HepG2 (cell line): ENCODE results near the gene MIA2. TPM values are rescaled to one million over a fixed set of nuclear protein-coding genes. Genes with fewer than 3 reads are reported as not detected.
A peak's percentile ranks its signal among the peaks of the same experiment; 100 is the strongest.

Experiments
- ATAC-seq: fragments of 200-7000 bp; cut with Tn5 transposase; 3 replicates; pipeline ENCODE4 v1.9.1; 2020; ENCODE audit warnings: mild to moderate bottlenecking, moderate library complexity
- BruUV-seq: library from RNA; stranded (reverse); fragments of 400-500 nt; replicated peaks from 2 replicates; lab custom pipeline; 2021; lab: Mats Ljungman, UMichigan
- CTCF ChIA-PET: fragments of 300-600 bp; formaldehyde crosslinking; extraction: SDS; loops from one replicate; lab custom pipeline; 2021; ENCODE audit warnings: low total read pairs, inconsistent platforms, low intra/inter-chr PET ratio; lab: Yijun Ruan, JAX
- POLR2A ChIA-PET: fragments of 350-600 bp; sonication (Branson Sonifier 250); formaldehyde crosslinking; loops from one replicate; lab custom pipeline; 2020; ENCODE audit warnings: antibody characterized with exemption, inconsistent platforms; lab: Yijun Ruan, JAX
- DNase-seq: peaks from one replicate; pipeline ENCODE4 v3.0.0-alpha.2; 2015; ENCODE audit warnings: low spot score
- FAIRE-seq: peaks from 3 replicates; lab custom pipeline; 2011; peaks lifted over from hg19 to GRCh38; lab: Jason Lieb, UNC
- H2AFZ ChIP-seq: one replicate; pipeline ENCODE4 v1.6.1; 2011; ENCODE audit warnings: low read length, inconsistent platforms
- H3K27ac ChIP-seq: fragments of 300-600 bp; 3 replicates; pipeline ENCODE4 v1.8.0; 2011; ENCODE audit warnings: mixed run types, mild to moderate bottlenecking, mixed read lengths, low read length, inconsistent platforms; ENCODE audit not compliant: insufficient read depth; ENCODE audit errors: extremely low read length
- H3K27me3 ChIP-seq, 2 experiments: fragments of 200-600 bp in 1 of 2; 2 replicates in 1 of 2; 3 replicates in 1 of 2; pipeline versions ENCODE4 v1.6.0 to v1.8.0; 2011; ENCODE audit warnings: low read length in 2 of 2, mild to moderate bottlenecking in 2 of 2, moderate library complexity in 2 of 2, inconsistent platforms in 1 of 2; ENCODE audit not compliant: insufficient read depth in 2 of 2, control insufficient read depth in 1 of 2
- H3K36me3 ChIP-seq, 2 experiments: fragments of 200-600 bp in 1 of 2; replicated peaks in 1 of 2; 2 replicates in 1 of 2; 3 replicates in 1 of 2; pipeline versions ENCODE4 v1.5.1 to v1.8.0; 2011; ENCODE audit warnings: low read length in 2 of 2, inconsistent platforms in 1 of 2; ENCODE audit not compliant: insufficient read depth in 2 of 2, control insufficient read depth in 1 of 2
- H3K4me1 ChIP-seq: 2 replicates; pipeline ENCODE4 v1.5.1; 2012; ENCODE audit warnings: low read length, inconsistent platforms; ENCODE audit not compliant: insufficient read depth
- H3K4me2 ChIP-seq: 2 replicates; pipeline ENCODE4 v1.6.0; 2011; ENCODE audit warnings: low read depth, low read length, inconsistent platforms
- H3K4me3 ChIP-seq, 3 experiments: fragments of 200-600 bp in 1 of 3; sonication (generic), shearing (Covaris generic) in 1 of 3; replicated peaks in 1 of 3; 2 replicates each; pipeline ENCODE4 v1.5.1; 2011 to 2016; ENCODE audit warnings: low read length in 3 of 3, inconsistent platforms in 2 of 3, low read depth in 2 of 3, mild to moderate bottlenecking in 2 of 3, control low read depth in 1 of 3, mixed read lengths in 1 of 3; ENCODE audit not compliant: insufficient read depth in 1 of 3
- H3K79me2 ChIP-seq: one replicate; pipeline ENCODE4 v1.6.1; 2011; ENCODE audit warnings: low read length, inconsistent platforms; ENCODE audit not compliant: insufficient read depth
- H3K9ac ChIP-seq: 2 replicates; pipeline ENCODE4 v1.6.0; 2011; ENCODE audit warnings: mild to moderate bottlenecking, low read depth, low read length, inconsistent platforms; ENCODE audit not compliant: insufficient read depth
- H3K9me3 ChIP-seq: 2 replicates; pipeline ENCODE4 v1.5.1; 2012; ENCODE audit warnings: mild to moderate bottlenecking, low read length
- H4K20me1 ChIP-seq: 2 replicates; pipeline ENCODE4 v1.6.0; 2011; ENCODE audit warnings: inconsistent platforms, mild to moderate bottlenecking, low read length, moderate library complexity; ENCODE audit not compliant: insufficient read depth
- BRCA1 ChIP-seq: sonication (generic); formaldehyde crosslinking; IDR thresholded peaks from 2 replicates; pipeline ENCODE4 v1.4.0; 2020; ENCODE audit warnings: missing genetic modification reagents
- FOXM1 ChIP-seq: sonication (generic); formaldehyde crosslinking; IDR thresholded peaks from 2 replicates; pipeline ENCODE4 v1.5.0; 2020; ENCODE audit warnings: missing genetic modification reagents
- HDAC1 ChIP-seq: sonication (generic); formaldehyde crosslinking; IDR thresholded peaks from 2 replicates; pipeline ENCODE4 v1.5.1; 2020; ENCODE audit warnings: mild to moderate bottlenecking, missing genetic modification reagents
- HOXA3 ChIP-seq: sonication (generic); formaldehyde crosslinking; IDR thresholded peaks from 2 replicates; pipeline ENCODE4 v1.5.0; 2020; ENCODE audit warnings: missing genetic modification reagents
- KDM5A ChIP-seq: fragments of 200-600 bp; sonication (generic); IDR thresholded peaks from 2 replicates; pipeline ENCODE4 v1.7.0; 2018; ENCODE audit warnings: antibody characterized with exemption, mild to moderate bottlenecking, low read length, borderline replicate concordance
- LCORL ChIP-seq, 2 experiments: fragments of 450-650 bp in 1 of 2; sonication (generic) in 1 of 2; formaldehyde crosslinking in 1 of 2; IDR thresholded peaks; 2 replicates each; pipeline versions ENCODE4 v1.5.0 to v1.6.1; 2017 to 2020; ENCODE audit warnings: antibody characterized with exemption in 1 of 2, missing genetic modification reagents in 1 of 2
- MTA1 ChIP-seq: sonication (generic); formaldehyde crosslinking; IDR thresholded peaks from 2 replicates; pipeline ENCODE4 v1.4.0; 2020; ENCODE audit warnings: missing genetic modification reagents, mild to moderate bottlenecking, borderline replicate concordance
- RAD51 ChIP-seq: fragments of 450-650 bp; IDR thresholded peaks from 2 replicates; pipeline ENCODE4 v1.6.1; 2016; ENCODE audit warnings: borderline replicate concordance
- SRSF1 ChIP-seq: fragments of 200-400 bp; formaldehyde crosslinking; optimal IDR thresholded peaks from 2 replicates; pipeline ENCODE3; 2017; ENCODE audit warnings: mild to moderate bottlenecking, low read depth, low read length, moderate library complexity
- TEAD2 ChIP-seq: sonication (generic); formaldehyde crosslinking; IDR thresholded peaks from 2 replicates; pipeline ENCODE4 v1.9.0; 2021; ENCODE audit warnings: missing genetic modification reagents
- TEAD3 ChIP-seq: optimal IDR thresholded peaks from 2 replicates; pipeline ENCODE3; 2016; ENCODE audit warnings: borderline replicate concordance
- U2AF2 ChIP-seq: fragments of 200-400 bp; formaldehyde crosslinking; IDR thresholded peaks from 2 replicates; pipeline ENCODE4 v1.6.1; 2017; ENCODE audit warnings: low read depth, mild to moderate bottlenecking, low read length
- ZFP37 ChIP-seq: sonication (generic); formaldehyde crosslinking; IDR thresholded peaks from 2 replicates; pipeline ENCODE4 v1.4.0; 2020; ENCODE audit warnings: missing genetic modification reagents, borderline replicate concordance
- ZNF12 ChIP-seq: sonication (generic); formaldehyde crosslinking; IDR thresholded peaks from 2 replicates; pipeline ENCODE4 v1.5.0; 2020; ENCODE audit warnings: missing genetic modification reagents
- ZNF326 ChIP-seq: sonication (generic); formaldehyde crosslinking; IDR thresholded peaks from 2 replicates; pipeline ENCODE4 v1.4.0; 2020; ENCODE audit warnings: missing genetic modification reagents, borderline replicate concordance
- ZNF614 ChIP-seq: IDR thresholded peaks from 2 replicates; pipeline ENCODE4 v1.6.1; 2018; ENCODE audit warnings: missing biosample characterization, missing genetic modification reagents, inconsistent platforms, borderline replicate concordance
- WGBS: methylation state at CpG from one replicate; pipeline ENCODE4 v1.1.6; 2017; ENCODE audit warnings: low lambda C conversion rate; 5-methylcytosine and 5-hydroxymethylcytosine counted together
- in situ Hi-C: cut with HindIII; loops from 2 replicates; pipeline ENCODE4 v1.10.0; 2017; ENCODE audit warnings: low pct_unique_long_range_greater_than_20kb; ENCODE audit not compliant: extremely low pct_ligation_motif_present
- intact Hi-C: fragments of 100-400 bp; cut with micrococcal nuclease; formaldehyde crosslinking; loops from one replicate; pipeline ENCODE4 v1.10.0; 2022; ENCODE audit not compliant: unreplicated experiment
- polyA plus RNA-seq, 8 experiments: library from polyadenylated mRNA; depleted of rRNA in 3 of 8; stranded (reverse) in 7 of 8; unstranded in 1 of 8; fragments of >200 nt; fragmentation: Illumina TruSeq in 4 of 8; extraction: Trizol in 4 of 8; gene quantifications; 2 replicates each; pipeline versions ENCODE4 v1.2.1 to v1.2.3, GENCODE V29; 2011 to 2016; ENCODE audit warnings: low read depth in 4 of 8, missing spikeins in 1 of 8, mixed read lengths in 1 of 8; ENCODE audit not compliant: insufficient read depth in 1 of 8
- total RNA-seq, 5 experiments: library from RNA; depleted of rRNA; stranded (reverse); fragments of >200 nt; fragmentation: Illumina TruSeq; extraction: Trizol; gene quantifications; 2 replicates each; pipeline ENCODE4 v1.2.3, GENCODE V29; 2016; ENCODE audit warnings: low read depth in 1 of 5
- TF ChIP-seq, protein P1 (sequence below), 2 experiments: sonication (generic) in 1 of 2; formaldehyde crosslinking in 1 of 2; IDR thresholded peaks; 2 replicates each; pipeline versions ENCODE4 v1.6.1 to v1.9.0; 2014 to 2022; ENCODE audit warnings: antibody characterized with exemption in 1 of 2, borderline replicate concordance in 1 of 2, inconsistent platforms in 1 of 2, low read depth in 1 of 2, missing genetic modification reagents in 1 of 2

MIA2 gene
- total and polyA plus RNA-seq, 2 of the 13 experiments (the other 11 are each of a cell fraction or from before 2014, with no cell fraction given), result 134 to 158 TPM

DNA sequence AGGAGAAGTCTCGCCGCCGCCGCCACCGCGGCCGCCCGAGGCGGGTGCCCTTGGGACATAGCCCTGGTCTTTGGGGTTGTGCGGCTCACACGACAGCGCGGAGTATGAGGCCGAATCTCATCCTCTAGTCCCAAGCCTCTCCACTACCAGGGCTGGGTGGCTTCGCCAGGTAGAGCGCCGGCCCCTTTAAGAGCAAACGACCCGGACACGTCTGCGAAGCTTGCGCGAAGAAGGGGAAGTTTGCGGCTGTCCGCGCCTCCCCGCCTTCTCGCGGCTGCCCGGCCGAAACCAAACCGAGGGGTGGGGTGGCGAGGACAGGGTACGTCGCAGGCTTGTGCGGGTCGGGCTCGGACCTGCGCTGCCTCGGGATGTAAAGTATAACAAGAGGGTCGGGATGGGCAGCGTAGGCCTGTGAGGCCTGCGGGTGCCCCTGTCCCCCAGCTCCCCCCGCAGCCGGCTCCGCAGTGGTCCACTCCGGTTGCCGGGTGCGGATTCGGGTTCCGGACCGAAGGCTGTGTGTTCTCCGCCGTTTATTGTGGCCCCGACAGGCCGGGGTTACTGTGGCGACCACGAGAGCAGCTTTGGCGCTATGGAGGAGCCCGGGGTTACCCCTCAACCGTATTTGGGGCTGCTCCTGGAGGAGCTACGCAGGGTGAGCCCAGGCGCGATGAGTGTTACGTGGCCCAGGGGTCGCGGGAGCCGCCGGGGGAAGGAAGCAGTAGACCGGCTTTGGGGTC is 33.3 kb downstream of the MIA2 start (continued):
- TF ChIP-seq ZNF614 (CRISPR knock-in tag) (peak; percentile 32; the same call in 1 of the 2 replicates), BRCA1 (peak; percentile 45; the same call in 1 of the 2 replicates), RAD51 (no peak)

DNA sequence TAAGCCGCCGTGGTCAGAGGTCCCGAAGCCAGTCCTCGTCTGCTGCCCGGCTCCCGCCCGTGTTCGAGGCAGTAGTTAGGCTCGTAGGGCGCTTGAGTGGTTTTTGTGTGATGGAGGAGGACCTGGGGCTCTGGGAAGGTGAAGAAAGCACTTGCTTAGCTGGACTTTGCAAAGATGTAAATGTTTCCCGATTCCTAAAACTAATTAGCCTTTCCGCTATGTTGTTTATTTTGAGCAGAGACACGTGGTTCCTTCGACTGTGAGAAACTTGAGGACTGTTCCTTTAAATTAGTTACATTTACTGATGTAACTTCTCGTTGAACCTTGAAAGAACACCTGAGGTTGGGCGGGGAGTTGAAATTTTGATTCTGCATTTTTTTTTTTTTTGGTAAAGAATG is 33.9 kb downstream of the MIA2 start:
- no TSS peak for BruUV-seq
- ChIA-PET POLR2A (interaction anchor here (1.0 to 5.7 kb wide), 26 partner anchors 9 to 1403 kb away, joined by 3 to 138 read pairs (median 12); partner anchors contain the start of genes FBXO33, GEMIN2, MIA2 and PNN), CTCF (no interaction called here)
- ATAC-seq, result no peak
- no peaks in the 10 kb centered on the region; a peak in 1 of 5 replicates for H3K27me3 ChIP-seq
- H3K27ac ChIP-seq, result peak overlapping the region; percentile 93
- H3K9me3 ChIP-seq, result peaks cover 10% of the 10 kb centered on the region; the same call in 1 of the 2 replicates
- intact Hi-C loops (loop anchor here (1.0 to 2.0 kb wide), 2 partner anchors 93 to 165 kb away; partner anchors contain the start of genes FBXO33 and PNN), in situ Hi-C loops (no loop called here)
- peaks cover 56% of the 10 kb centered on the region for H3K4me1 ChIP-seq
- H4K20me1 ChIP-seq, result peaks cover 7% of the 10 kb centered on the region
- H3K4me3 ChIP-seq, result peak overlapping the region; percentile 72 to 91 (median 74)
- peak; percentile 45 for DNase-seq
- H3K36me3 ChIP-seq, result 0 out of 5 replicates have a peak, but pooled peaks cover 2 to 3% of the 10 kb centered on the region in 2 experiments
- peak overlapping the region; percentile 82 for H3K4me2 ChIP-seq
- peak overlapping the region; percentile 88 for H3K9ac ChIP-seq
- H3K79me2 ChIP-seq, result peaks cover 59% of the 10 kb centered on the region
- peak overlapping the region; percentile 3 for H2AFZ ChIP-seq
- no peak for FAIRE-seq
- WGBS, result under 1% methylated on average over 16 of the region's 16 CpGs
- TF ChIP-seq, protein P1, sequence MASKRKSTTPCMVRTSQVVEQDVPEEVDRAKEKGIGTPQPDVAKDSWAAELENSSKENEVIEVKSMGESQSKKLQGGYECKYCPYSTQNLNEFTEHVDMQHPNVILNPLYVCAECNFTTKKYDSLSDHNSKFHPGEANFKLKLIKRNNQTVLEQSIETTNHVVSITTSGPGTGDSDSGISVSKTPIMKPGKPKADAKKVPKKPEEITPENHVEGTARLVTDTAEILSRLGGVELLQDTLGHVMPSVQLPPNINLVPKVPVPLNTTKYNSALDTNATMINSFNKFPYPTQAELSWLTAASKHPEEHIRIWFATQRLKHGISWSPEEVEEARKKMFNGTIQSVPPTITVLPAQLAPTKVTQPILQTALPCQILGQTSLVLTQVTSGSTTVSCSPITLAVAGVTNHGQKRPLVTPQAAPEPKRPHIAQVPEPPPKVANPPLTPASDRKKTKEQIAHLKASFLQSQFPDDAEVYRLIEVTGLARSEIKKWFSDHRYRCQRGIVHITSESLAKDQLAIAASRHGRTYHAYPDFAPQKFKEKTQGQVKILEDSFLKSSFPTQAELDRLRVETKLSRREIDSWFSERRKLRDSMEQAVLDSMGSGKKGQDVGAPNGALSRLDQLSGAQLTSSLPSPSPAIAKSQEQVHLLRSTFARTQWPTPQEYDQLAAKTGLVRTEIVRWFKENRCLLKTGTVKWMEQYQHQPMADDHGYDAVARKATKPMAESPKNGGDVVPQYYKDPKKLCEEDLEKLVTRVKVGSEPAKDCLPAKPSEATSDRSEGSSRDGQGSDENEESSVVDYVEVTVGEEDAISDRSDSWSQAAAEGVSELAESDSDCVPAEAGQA (IDR thresholded peaks at IDR 0.05; ENCODE audit: low read depth), result no peak
- TF ChIP-seq, protein P1 (CRISPR knock-in tag; IDR thresholded peaks at IDR 0.05; ENCODE audit: borderline replicate concordance), result peak; percentile 5; the same call in 1 of the 2 replicates
- 0 out of 2 replicates have a peak, but pooled peaks have one; percentile 26 for TF ChIP-seq ZFP37 (CRISPR knock-in tag)
- peak; percentile 0; the same call in 1 of the 2 replicates for TF ChIP-seq HDAC1
- TF ChIP-seq ZNF12 (CRISPR knock-in tag), result no peak; the same call in 1 of the 2 replicates
- 0 out of 2 replicates have a peak, but pooled peaks have one; percentile 19 for TF ChIP-seq KDM5A
- no peak for TF ChIP-seq TEAD3 (CRISPR knock-in tag)
- TF ChIP-seq LCORL (IDR thresholded peaks at IDR 0.05), result no peak
- no peak for TF ChIP-seq LCORL (CRISPR knock-in tag; IDR thresholded peaks at IDR 0.05)
- TF ChIP-seq MTA1, result no peak
- TF ChIP-seq TEAD2, result peak; percentile 63; the same call in 1 of the 2 replicates
- TF ChIP-seq HOXA3 (CRISPR knock-in tag), result no peak
- TF ChIP-seq FOXM1, result no peak
- TF ChIP-seq SRSF1, result no peak
- TF ChIP-seq U2AF2, result no peak
- peak; percentile 69; the same call in 1 of the 2 replicates for TF ChIP-seq ZNF326
